MM.1S (cell line): ENCODE results near the gene SPDYE3.

Source experiments
- DNase-seq: peaks from one replicate; pipeline ENCODE4 v3.0.0-alpha.2; 2015
- H2AFZ ChIP-seq: fragments of 300-600 bp; sonication (generic); 2 replicates; pipeline ENCODE4 v1.6.0; 2016; ENCODE audit warnings: antibody characterized with exemption, low read length
- H3F3A ChIP-seq: fragments of 300-600 bp; sonication (generic); 2 replicates; pipeline ENCODE4 v1.6.1; 2016; ENCODE audit warnings: mild to moderate bottlenecking, antibody characterized with exemption, low read length, moderate library complexity, mixed read lengths; ENCODE audit not compliant: insufficient read depth
- H3K27ac ChIP-seq: fragments of 300-600 bp; sonication (generic); 2 replicates; pipeline ENCODE4 v1.5.1; 2016; ENCODE audit warnings: mild to moderate bottlenecking, low read length
- H3K27me3 ChIP-seq: fragments of 300-600 bp; sonication (generic); replicated peaks from 2 replicates; pipeline ENCODE4 v1.6.0; 2016; ENCODE audit warnings: low read length; ENCODE audit not compliant: insufficient read depth
- H3K36me3 ChIP-seq: fragments of 300-600 bp; sonication (generic); replicated peaks from 2 replicates; pipeline ENCODE4 v1.6.1; 2016; ENCODE audit warnings: mild to moderate bottlenecking, low read length, mixed read lengths; ENCODE audit not compliant: insufficient read depth
- H3K4me1 ChIP-seq: fragments of 300-600 bp; sonication (generic); 2 replicates; pipeline ENCODE4 v1.6.1; 2016; ENCODE audit warnings: low read length, mixed read lengths
- H3K4me2 ChIP-seq: fragments of 300-600 bp; sonication (generic); 2 replicates; pipeline ENCODE4 v1.6.0; 2016; ENCODE audit warnings: low read depth, low read length
- H3K4me3 ChIP-seq: fragments of 300-600 bp; sonication (generic); 2 replicates; pipeline ENCODE4 v1.5.1; 2016; ENCODE audit warnings: low read length, mixed read lengths
- H3K79me2 ChIP-seq: fragments of 300-600 bp; sonication (generic); 2 replicates; pipeline ENCODE4 v1.6.1; 2016; ENCODE audit warnings: mixed run types, low read length, mixed read lengths
- H3K9ac ChIP-seq: fragments of 300-600 bp; sonication (generic); 2 replicates; pipeline ENCODE4 v1.6.1; 2016; ENCODE audit warnings: low read length, mixed read lengths
- H3K9me2 ChIP-seq: fragments of 300-600 bp; sonication (generic); replicated peaks from 2 replicates; pipeline ENCODE4 v1.6.1; 2016; ENCODE audit warnings: mild to moderate bottlenecking, low read length, mixed read lengths; ENCODE audit not compliant: insufficient read depth
- H3K9me3 ChIP-seq: fragments of 300-600 bp; sonication (generic); replicated peaks from 2 replicates; pipeline ENCODE4 v1.6.1; 2016; ENCODE audit warnings: mild to moderate bottlenecking, low read length, mixed read lengths; ENCODE audit not compliant: insufficient read depth
- H4K20me1 ChIP-seq: fragments of 300-600 bp; sonication (generic); 2 replicates; pipeline ENCODE4 v1.6.1; 2016; ENCODE audit warnings: mild to moderate bottlenecking, low read length, moderate library complexity, mixed read lengths; ENCODE audit not compliant: insufficient read depth
- EZH2 ChIP-seq: fragments of 300-600 bp; sonication (generic); optimal IDR thresholded peaks from 2 replicates; pipeline ENCODE3; 2017; ENCODE audit warnings: low read depth, mild to moderate bottlenecking, antibody characterized with exemption, low read length, mixed read lengths
- EZH2phosphoT487 ChIP-seq: fragments of 300-600 bp; sonication (generic); IDR thresholded peaks from 2 replicates; pipeline ENCODE4 v1.6.1; 2018; ENCODE audit warnings: antibody characterized with exemption, low read length
- TF ChIP-seq, protein P1 (sequence below): fragments of 300-600 bp; sonication (generic); IDR thresholded peaks from 2 replicates; pipeline ENCODE4 v1.5.1; 2016; ENCODE audit warnings: antibody characterized with exemption, low read length, mixed read lengths

Gene SPDYE3

DNA sequence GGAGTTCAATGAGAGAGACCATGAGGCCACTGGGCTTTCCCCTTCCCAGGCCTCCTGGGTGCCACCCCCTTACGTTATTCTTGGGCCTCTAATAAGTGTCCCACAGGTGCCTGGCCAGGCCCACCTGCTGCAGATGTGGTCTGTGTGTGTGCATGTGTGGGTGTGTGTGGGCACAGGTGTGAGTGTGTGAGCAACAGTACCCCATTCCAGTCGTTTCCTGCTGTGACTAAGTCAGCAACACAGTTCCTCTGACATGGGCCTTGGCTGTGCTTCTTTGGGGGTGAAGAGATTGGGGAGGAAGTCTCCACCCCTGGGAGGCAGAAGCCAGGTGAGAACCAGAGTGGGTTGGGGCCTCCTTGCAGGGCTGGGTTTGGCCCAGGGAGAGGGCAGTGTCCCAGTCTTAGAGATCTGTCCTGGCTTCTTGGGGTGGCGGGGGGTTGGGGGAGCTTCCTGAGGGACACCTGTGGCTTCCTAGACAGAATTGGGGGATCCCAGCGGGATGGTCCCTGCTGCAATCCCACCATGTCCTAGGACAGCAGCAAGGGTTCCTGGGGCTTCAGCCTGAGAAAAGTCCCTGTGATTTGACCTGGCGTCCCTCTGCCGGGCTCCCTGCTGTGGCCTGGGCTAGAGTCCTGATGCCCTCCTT lies 46.3 kb downstream of the SPDYE3 start:
- H3K9ac ChIP-seq, result no peak overlapping the region
- H3K9me3 ChIP-seq, result no peaks in the 10 kb centered on the region
- TF ChIP-seq EZH2 (no peak), EZH2phosphoT487 (no peak)
- TF ChIP-seq, protein P1, sequence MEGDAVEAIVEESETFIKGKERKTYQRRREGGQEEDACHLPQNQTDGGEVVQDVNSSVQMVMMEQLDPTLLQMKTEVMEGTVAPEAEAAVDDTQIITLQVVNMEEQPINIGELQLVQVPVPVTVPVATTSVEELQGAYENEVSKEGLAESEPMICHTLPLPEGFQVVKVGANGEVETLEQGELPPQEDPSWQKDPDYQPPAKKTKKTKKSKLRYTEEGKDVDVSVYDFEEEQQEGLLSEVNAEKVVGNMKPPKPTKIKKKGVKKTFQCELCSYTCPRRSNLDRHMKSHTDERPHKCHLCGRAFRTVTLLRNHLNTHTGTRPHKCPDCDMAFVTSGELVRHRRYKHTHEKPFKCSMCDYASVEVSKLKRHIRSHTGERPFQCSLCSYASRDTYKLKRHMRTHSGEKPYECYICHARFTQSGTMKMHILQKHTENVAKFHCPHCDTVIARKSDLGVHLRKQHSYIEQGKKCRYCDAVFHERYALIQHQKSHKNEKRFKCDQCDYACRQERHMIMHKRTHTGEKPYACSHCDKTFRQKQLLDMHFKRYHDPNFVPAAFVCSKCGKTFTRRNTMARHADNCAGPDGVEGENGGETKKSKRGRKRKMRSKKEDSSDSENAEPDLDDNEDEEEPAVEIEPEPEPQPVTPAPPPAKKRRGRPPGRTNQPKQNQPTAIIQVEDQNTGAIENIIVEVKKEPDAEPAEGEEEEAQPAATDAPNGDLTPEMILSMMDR, result no peak
- H3K36me3 ChIP-seq, result peaks cover under 1% of the 10 kb centered on the region
- no peak for DNase-seq
- no peaks in the 10 kb centered on the region for H3K4me1 ChIP-seq
- peaks cover 3% of the 10 kb centered on the region; the same call in 1 of the 2 replicates for H3K79me2 ChIP-seq
- no peaks in the 10 kb centered on the region for H3K9me2 ChIP-seq
- H4K20me1 ChIP-seq, result no peaks in the 10 kb centered on the region
- H3K27ac ChIP-seq, result no peak overlapping the region
- H3K4me3 ChIP-seq, result no peak overlapping the region
- H3K4me2 ChIP-seq, result no peak overlapping the region
- H3F3A ChIP-seq, result no peaks in the 10 kb centered on the region
- no peak overlapping the region for H2AFZ ChIP-seq
- no peaks in the 10 kb centered on the region for H3K27me3 ChIP-seq

- Histone ChIP-seq H2AFZ (no peak overlapping the region), H3K4me3 (no peak overlapping the region), H3F3A (no peaks in the 10 kb centered on the region), H4K20me1 (no peaks in the 10 kb centered on the region), H3K27ac (no peak overlapping the region), H3K9me3 (no peaks in the 10 kb centered on the region), H3K36me3 (peaks cover 7% of the 10 kb centered on the region; the same call in 1 of the 2 replicates), H3K27me3 (no peaks in the 10 kb centered on the region), H3K9ac (no peak overlapping the region), H3K4me1 (no peaks in the 10 kb centered on the region), H3K79me2 (no peaks in the 10 kb centered on the region), H3K9me2 (no peaks in the 10 kb centered on the region), H3K4me2 (no peak overlapping the region)
- no peak for DNase-seq
- TF ChIP-seq EZH2phosphoT487 (no peak), EZH2 (no peak)
- TF ChIP-seq, protein P1, result no peak
Observed at GRCh38 chr7:100356416-100357068, 49.0 kb downstream of the SPDYE3 start.

- Histone ChIP-seq H3K4me1 (no peaks in the 10 kb centered on the region), H4K20me1 (no peaks in the 10 kb centered on the region), H3K79me2 (no peaks in the 10 kb centered on the region), H2AFZ (no peak overlapping the region), H3F3A (no peaks in the 10 kb centered on the region), H3K4me3 (no peak overlapping the region), H3K27me3 (no peaks in the 10 kb centered on the region), H3K4me2 (no peak overlapping the region), H3K36me3 (peaks cover 7% of the 10 kb centered on the region; the same call in 1 of the 2 replicates), H3K9ac (no peak overlapping the region), H3K9me2 (no peaks in the 10 kb centered on the region), H3K27ac (no peak overlapping the region), H3K9me3 (no peaks in the 10 kb centered on the region)
- TF ChIP-seq EZH2phosphoT487 (no peak), EZH2 (no peak)
- TF ChIP-seq, protein P1, result no peak
- DNase-seq, result no peak
Observed at GRCh38 chr7:100357131-100357561, 49.6 kb downstream of the SPDYE3 start.
